Measurements from ENCODE around the gene MVD. TPM values are rescaled to one million over a fixed set of nuclear protein-coding genes. Genes with fewer than 3 reads are reported as not detected.

MVD gene
- total and polyA plus RNA-seq, 2 of the 13 experiments (the other 11 are each of a cell fraction or from before 2014, with no cell fraction given) = 28.1 to 187 TPM

GRCh38 chr16:88651276-88651988 lies 11.5 kb downstream of the MVD start (continued):
- TF ChIP-seq ZHX2 (IDR thresholded peaks at IDR 0.05; ENCODE audit: low read depth) (peak; percentile 57; the same call in 1 of the 2 replicates), ZHX2 (CRISPR knock-in tag; IDR thresholded peaks at IDR 0.05; ENCODE audit: borderline replicate concordance) (no peak), EED (CRISPR knock-in tag; IDR thresholded peaks at IDR 0.05) (peak; percentile 49; the same call in 1 of the 2 replicates), STAG1 (CRISPR knock-in tag; IDR thresholded peaks at IDR 0.05) (no peak), ZKSCAN8 (CRISPR knock-in tag; IDR thresholded peaks at IDR 0.05; ENCODE audit: borderline replicate concordance) (peak; percentile 77), SATB2 (CRISPR knock-in tag; IDR thresholded peaks at IDR 0.05) (no peak), ZNF282 (IDR thresholded peaks at IDR 0.05; ENCODE audit: partially characterized antibody) (no peak), SIN3A (IDR thresholded peaks at IDR 0.05; ENCODE audit: borderline replicate concordance, low read depth, low read length) (peak; percentile 77; the same call in 1 of the 2 replicates), SRY (CRISPR knock-in tag; IDR thresholded peaks at IDR 0.05) (peak; percentile 42; the same call in 1 of the 2 replicates), SKIL (CRISPR knock-in tag; IDR thresholded peaks at IDR 0.05; ENCODE audit: borderline replicate concordance) (peak; percentile 97), LCORL (IDR thresholded peaks at IDR 0.05) (no peak), LCORL (CRISPR knock-in tag; IDR thresholded peaks at IDR 0.05) (peak; percentile 96), ZNF841 (CRISPR knock-in tag; IDR thresholded peaks at IDR 0.05; ENCODE audit: borderline replicate concordance) (no peak), ZFY (CRISPR knock-in tag; IDR thresholded peaks at IDR 0.05) (no peak; the same call in 1 of the 2 replicates), ZFX (CRISPR knock-in tag; IDR thresholded peaks at IDR 0.05; ENCODE audit: low read depth) (peak; percentile 71; the same call in 1 of the 2 replicates), NR2C2 (CRISPR knock-in tag; IDR thresholded peaks at IDR 0.05; ENCODE audit: borderline replicate concordance) (peak; percentile 91), CREM (IDR thresholded peaks at IDR 0.05) (peak; percentile 91), CREM (CRISPR knock-in tag; IDR thresholded peaks at IDR 0.05) (peak; percentile 31; the same call in 1 of the 2 replicates), GFI1 (CRISPR knock-in tag; IDR thresholded peaks at IDR 0.05; ENCODE audit: borderline replicate concordance) (peak; percentile 78), IRF1 (CRISPR knock-in tag; IDR thresholded peaks at IDR 0.05; ENCODE audit: low read depth) (no peak), NONO (IDR thresholded peaks at IDR 0.05) (no peak), NONO (CRISPR knock-in tag; conservative IDR thresholded peaks at IDR 0.05) (peak; percentile 89), ZFP82 (CRISPR knock-in tag; IDR thresholded peaks at IDR 0.05; ENCODE audit: borderline replicate concordance) (no peak)

All from HepG2 (cell line).